Measurements from ENCODE around the gene ZNF668. TPM values are rescaled to one million over a fixed set of nuclear protein-coding genes. Genes with fewer than 3 reads are reported as not detected.

Gene ZNF668
- total and polyA plus RNA-seq, 4 donors, result 0.92 to 4.8 (median 3.9) TPM

GRCh38 chr16:31086629-31086906 lies 12.5 kb upstream of the ZNF668 start:
- no peak overlapping the region for H3K9ac ChIP-seq (ENCODE audit: low read depth in 1 of 2, low read length in 2 of 2)
- no peak overlapping the region for H3K4me3 ChIP-seq (ENCODE audit: low read depth in 1 of 3, low read length in 3 of 3)
- H3K4me1 ChIP-seq (ENCODE audit: control insufficient read depth in 4 of 4, insufficient read depth in 4 of 4, low read length in 3 of 4), result no peaks in the 10 kb centered on the region
- H3K27ac ChIP-seq (ENCODE audit: low read depth in 1 of 2, low read length in 2 of 2), result no peak overlapping the region
- 92% methylated on average over 6 of the region's 6 CpGs for WGBS
- TF ChIP-seq HNF4G (IDR thresholded peaks at IDR 0.05) (no peak), REST (IDR thresholded peaks at IDR 0.05) (no peak), TAF1 (conservative IDR thresholded peaks at IDR 0.05) (no peak), JUND (IDR thresholded peaks at IDR 0.05) (no peak), RXRA (IDR thresholded peaks at IDR 0.05) (no peak), RAD21 (IDR thresholded peaks at IDR 0.05) (no peak), SP1 (IDR thresholded peaks at IDR 0.05) (no peak), NR2F2 (IDR thresholded peaks at IDR 0.05) (no peak), GABPA (IDR thresholded peaks at IDR 0.05 in 1 of 2, conservative IDR thresholded peaks at IDR 0.05 in 1 of 2) (no peak), HNF4A (conservative IDR thresholded peaks at IDR 0.05) (no peak)
- H3K36me3 ChIP-seq (ENCODE audit: control insufficient read depth in 4 of 4, insufficient read depth in 3 of 4, low read depth in 1 of 4, low read length in 3 of 4), result peaks cover 13 to 47% (median 30%) of the 10 kb centered on the region in 4 donors
- no peaks in the 10 kb centered on the region for H3K27me3 ChIP-seq (ENCODE audit: control insufficient read depth in 4 of 4, insufficient read depth in 4 of 4, low read length in 3 of 4)
- no peaks in the 10 kb centered on the region for H3K9me3 ChIP-seq (ENCODE audit: control insufficient read depth in 4 of 4, low read length in 3 of 4)
- no peak for DNase-seq (ENCODE audit: low spot score)

GRCh38 chr16:31085873-31086628 lies 12.0 kb upstream of the ZNF668 start:
- 91% methylated on average over 18 of the region's 18 CpGs for WGBS
- Histone ChIP-seq H3K9me3 (ENCODE audit: control insufficient read depth in 4 of 4, low read length in 3 of 4) (no peaks in the 10 kb centered on the region), H3K27me3 (ENCODE audit: control insufficient read depth in 4 of 4, insufficient read depth in 4 of 4, low read length in 3 of 4) (no peaks in the 10 kb centered on the region), H3K4me3 (ENCODE audit: low read depth in 1 of 3, low read length in 3 of 3) (no peak overlapping the region), H3K4me1 (ENCODE audit: control insufficient read depth in 4 of 4, insufficient read depth in 4 of 4, low read length in 3 of 4) (no peaks in the 10 kb centered on the region), H3K9ac (ENCODE audit: low read depth in 1 of 2, low read length in 2 of 2) (no peak overlapping the region), H3K27ac (ENCODE audit: low read depth in 1 of 2, low read length in 2 of 2) (no peak overlapping the region), H3K36me3 (ENCODE audit: control insufficient read depth in 4 of 4, insufficient read depth in 3 of 4, low read depth in 1 of 4, low read length in 3 of 4) (peaks cover 11 to 50% (median 29%) of the 10 kb centered on the region in 4 donors)
- no peak for DNase-seq (ENCODE audit: low spot score)
- no peak for TF ChIP-seq JUND (IDR thresholded peaks at IDR 0.05)
- no peak for TF ChIP-seq HNF4A (conservative IDR thresholded peaks at IDR 0.05)
- TF ChIP-seq NR2F2 (IDR thresholded peaks at IDR 0.05), result no peak
- TF ChIP-seq RAD21 (IDR thresholded peaks at IDR 0.05), result no peak
- TF ChIP-seq GABPA (IDR thresholded peaks at IDR 0.05 in 1 of 2, conservative IDR thresholded peaks at IDR 0.05 in 1 of 2), result no peak

- peaks cover 7 to 50% (median 28%) of the 10 kb centered on the region in 4 donors for H3K36me3 ChIP-seq (ENCODE audit: control insufficient read depth in 4 of 4, insufficient read depth in 3 of 4, low read depth in 1 of 4, low read length in 3 of 4)
- no peaks in the 10 kb centered on the region for H3K4me1 ChIP-seq (ENCODE audit: control insufficient read depth in 4 of 4, insufficient read depth in 4 of 4, low read length in 3 of 4)
- H3K9ac ChIP-seq (ENCODE audit: low read depth in 1 of 2, low read length in 2 of 2), result no peak overlapping the region
- no peaks in the 10 kb centered on the region for H3K27me3 ChIP-seq (ENCODE audit: control insufficient read depth in 4 of 4, insufficient read depth in 4 of 4, low read length in 3 of 4)
- WGBS, result 90% methylated on average over 8 of the region's 8 CpGs
- DNase-seq (ENCODE audit: low spot score), result no peak
- no peak overlapping the region for H3K27ac ChIP-seq (ENCODE audit: low read depth in 1 of 2, low read length in 2 of 2)
- no peak overlapping the region for H3K4me3 ChIP-seq (ENCODE audit: low read depth in 1 of 3, low read length in 3 of 3)
- H3K9me3 ChIP-seq (ENCODE audit: control insufficient read depth in 4 of 4, low read length in 3 of 4), result no peaks in the 10 kb centered on the region
- no peak for TF ChIP-seq ATF3 (IDR thresholded peaks at IDR 0.05)
- TF ChIP-seq MAX (IDR thresholded peaks at IDR 0.05), result no peak
- TF ChIP-seq CTCF (IDR thresholded peaks at IDR 0.05; ENCODE audit: low read depth, low read length, missing input control), result no peak
- no peak for TF ChIP-seq HNF4G (IDR thresholded peaks at IDR 0.05)
- no peak for TF ChIP-seq YY1 (IDR thresholded peaks at IDR 0.05)
- TF ChIP-seq SP1 (IDR thresholded peaks at IDR 0.05), result no peak
- TF ChIP-seq RXRA (IDR thresholded peaks at IDR 0.05), result no peak
- TF ChIP-seq GABPA (IDR thresholded peaks at IDR 0.05 in 1 of 2, conservative IDR thresholded peaks at IDR 0.05 in 1 of 2), result no peak
- TF ChIP-seq ZBTB33 (IDR thresholded peaks at IDR 0.05), result no peak
- no peak for TF ChIP-seq NR2F2 (IDR thresholded peaks at IDR 0.05)
- no peak for TF ChIP-seq FOXA2 (IDR thresholded peaks at IDR 0.05)
- TF ChIP-seq EGR1 (IDR thresholded peaks at IDR 0.05; ENCODE audit: low read depth in 2 of 2), result no peak
- no peak for TF ChIP-seq RAD21 (IDR thresholded peaks at IDR 0.05)
- no peak for TF ChIP-seq HNF4A (conservative IDR thresholded peaks at IDR 0.05)
- no peak for TF ChIP-seq TAF1 (conservative IDR thresholded peaks at IDR 0.05)
- TF ChIP-seq JUND (IDR thresholded peaks at IDR 0.05), result no peak
These were observed 11.4 kb upstream of the ZNF668 start for GRCh38 chr16:31085411-31085810.

Data from liver (tissue), 9 donors.